Lung (tissue), 12 donors: ENCODE data around the gene LDLRAP1. TPM values are rescaled to one million over a fixed set of nuclear protein-coding genes. Genes with fewer than 3 reads are reported as not detected.

ENCODE experiments used
- ATAC-seq: fragments of 200-7000 bp; cut with Tn5 transposase; one replicate; pipeline ENCODE4 v1.9.1; 2020; ENCODE audit warnings: moderate number of reproducible peaks; ENCODE audit not compliant: insufficient read depth, low FRiP score
- DNase-seq, 3 donors: peaks; one replicate each; pipeline ENCODE4 v3.0.0-alpha.2; 2013 to 2017
- H3K27ac ChIP-seq, 2 donors: one replicate each; pipeline ENCODE4 v1.5.1; 2013; ENCODE audit warnings: mild to moderate bottlenecking in 2 of 2, moderate library complexity in 2 of 2, control low read depth in 1 of 2, inconsistent platforms in 1 of 2, low read depth in 1 of 2, low read length in 1 of 2
- H3K27me3 ChIP-seq, 3 donors: one replicate each; pipeline ENCODE4 v1.5.1; 2013; ENCODE audit warnings: low read length in 2 of 3; ENCODE audit not compliant: control insufficient read depth in 3 of 3, insufficient read depth in 3 of 3
- H3K36me3 ChIP-seq, 4 donors: one replicate each; pipeline ENCODE4 v1.5.1; 2013; ENCODE audit warnings: low read length in 4 of 4, mild to moderate bottlenecking in 1 of 4, moderate library complexity in 1 of 4; ENCODE audit not compliant: control insufficient read depth in 4 of 4, insufficient read depth in 4 of 4
- H3K4me1 ChIP-seq, 5 donors: one replicate each; pipeline ENCODE4 v1.5.1; 2013; ENCODE audit warnings: low read length in 5 of 5, mild to moderate bottlenecking in 2 of 5, moderate library complexity in 1 of 5; ENCODE audit not compliant: control insufficient read depth in 5 of 5, insufficient read depth in 5 of 5
- H3K4me3 ChIP-seq: one replicate; pipeline ENCODE4 v1.5.1; 2013; ENCODE audit warnings: mild to moderate bottlenecking, control low read depth, moderate library complexity
- H3K9ac ChIP-seq, 2 donors: one replicate each; pipeline ENCODE4 v1.5.1; 2013; ENCODE audit warnings: low read length in 2 of 2, control low read depth in 1 of 2; ENCODE audit not compliant: insufficient read depth in 1 of 2
- H3K9me3 ChIP-seq, 4 donors: one replicate each; pipeline ENCODE4 v1.5.1; 2013; ENCODE audit warnings: low read length in 3 of 4, mild to moderate bottlenecking in 1 of 4, moderate library complexity in 1 of 4; ENCODE audit not compliant: control insufficient read depth in 4 of 4, insufficient read depth in 3 of 4
- WGBS, 2 donors: extraction: QIAGEN DNeasy Blood & Tissue Kit; methylation state at CpG; one replicate each; pipeline ENCODE4 v1.1.7; 2013; 5-methylcytosine and 5-hydroxymethylcytosine counted together
- polyA plus RNA-seq, 2 donors: library from polyadenylated mRNA; stranded (reverse); fragments of 200-250 nt; gene quantifications; one replicate each; pipeline ENCODE4 v1.2.1, GENCODE V29; 2013
- total RNA-seq, 2 donors: library from RNA; depleted of rRNA in 1 of 2; stranded (reverse); fragments of >200 nt in 1 of 2; gene quantifications; one replicate each; pipeline ENCODE4 v1.2.1, GENCODE V29; 2014 to 2021
- TF ChIP-seq, protein P1 (sequence below): IDR thresholded peaks from 2 replicates; pipeline ENCODE4 v1.5.1; 2012; ENCODE audit warnings: mild to moderate bottlenecking; ENCODE audit errors: control extremely low read depth, extremely low read depth
- donor health status: control.
- donor health status: control.
- donor health status: Bipolar disorder and iron deficiency.
- donor health status: healthy.
- donor health status: DM: yes; HTN: yes; CAD: no.

Gene LDLRAP1
- total and polyA plus RNA-seq, 4 donors: 15.2 to 23.4 (median 18.3) TPM

DNA sequence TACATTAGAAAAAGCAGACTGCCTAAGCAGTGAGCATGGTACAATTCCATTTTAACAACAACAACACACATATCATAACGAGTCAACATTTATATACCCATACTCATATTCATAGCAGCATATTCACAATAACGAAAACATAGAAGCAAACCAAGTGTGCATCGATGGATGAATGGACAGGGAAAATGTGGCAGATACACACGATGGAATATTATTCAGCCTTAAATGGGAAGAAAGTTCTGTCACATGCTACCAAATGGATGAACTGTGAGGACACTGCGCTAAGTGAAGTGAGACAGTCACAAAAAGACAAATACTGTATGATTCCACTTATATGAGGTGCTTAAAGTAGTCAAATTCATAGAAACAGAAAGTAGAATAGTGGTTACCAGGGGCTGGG is 63.7 kb downstream of the LDLRAP1 start:
- Histone ChIP-seq H3K4me1 (peaks cover 0 to 18% (median 2%) of the 10 kb centered on the region in 5 donors), H3K36me3 (no peaks in the 10 kb centered on the region), H3K9me3 (peaks cover 0 to 2% (median 0%) of the 10 kb centered on the region in 4 donors), H3K9ac (no peak overlapping the region), H3K4me3 (no peak overlapping the region), H3K27me3 (peaks cover 0 to 8% (median under 1%) of the 10 kb centered on the region in 3 donors), H3K27ac (no peak overlapping the region)
- no peak for ATAC-seq
- 97% methylated on average over 5 of the region's 5 CpGs for WGBS, 2 donors
- TF ChIP-seq, protein P1, sequence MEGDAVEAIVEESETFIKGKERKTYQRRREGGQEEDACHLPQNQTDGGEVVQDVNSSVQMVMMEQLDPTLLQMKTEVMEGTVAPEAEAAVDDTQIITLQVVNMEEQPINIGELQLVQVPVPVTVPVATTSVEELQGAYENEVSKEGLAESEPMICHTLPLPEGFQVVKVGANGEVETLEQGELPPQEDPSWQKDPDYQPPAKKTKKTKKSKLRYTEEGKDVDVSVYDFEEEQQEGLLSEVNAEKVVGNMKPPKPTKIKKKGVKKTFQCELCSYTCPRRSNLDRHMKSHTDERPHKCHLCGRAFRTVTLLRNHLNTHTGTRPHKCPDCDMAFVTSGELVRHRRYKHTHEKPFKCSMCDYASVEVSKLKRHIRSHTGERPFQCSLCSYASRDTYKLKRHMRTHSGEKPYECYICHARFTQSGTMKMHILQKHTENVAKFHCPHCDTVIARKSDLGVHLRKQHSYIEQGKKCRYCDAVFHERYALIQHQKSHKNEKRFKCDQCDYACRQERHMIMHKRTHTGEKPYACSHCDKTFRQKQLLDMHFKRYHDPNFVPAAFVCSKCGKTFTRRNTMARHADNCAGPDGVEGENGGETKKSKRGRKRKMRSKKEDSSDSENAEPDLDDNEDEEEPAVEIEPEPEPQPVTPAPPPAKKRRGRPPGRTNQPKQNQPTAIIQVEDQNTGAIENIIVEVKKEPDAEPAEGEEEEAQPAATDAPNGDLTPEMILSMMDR: no peak
- no peak for DNase-seq

DNA sequence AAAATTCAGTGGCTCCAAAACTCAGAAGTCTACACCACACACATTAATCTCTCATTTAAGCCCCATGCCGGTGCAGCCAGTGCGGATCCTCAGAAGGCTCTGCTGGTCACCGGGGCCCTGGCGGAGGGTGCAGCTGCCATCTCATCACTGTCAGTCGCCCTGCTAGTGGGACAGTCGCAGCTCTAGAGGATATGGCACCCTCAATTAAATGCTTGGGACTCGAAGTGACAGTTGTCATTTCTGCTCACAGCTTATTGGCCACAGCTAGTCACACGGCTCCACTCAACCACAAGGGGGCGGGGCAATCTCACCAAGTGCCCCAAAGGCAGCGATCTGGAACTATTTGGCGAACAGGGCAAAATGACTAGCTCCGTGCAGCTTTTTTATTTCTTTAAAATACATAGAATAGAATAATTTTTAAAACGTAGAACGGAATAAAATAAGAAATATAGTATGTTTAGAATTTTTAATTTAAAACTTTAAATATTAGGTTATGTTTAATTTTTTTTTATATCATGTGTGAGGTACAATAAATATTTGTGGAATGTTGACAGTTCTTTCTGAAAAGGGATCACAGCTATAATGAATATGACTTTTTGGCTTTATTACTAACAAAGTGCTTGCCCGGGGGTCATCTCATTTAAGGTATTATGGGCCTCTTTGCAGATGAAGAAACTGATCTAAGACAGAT is 65.2 kb downstream of the LDLRAP1 start:
- TF ChIP-seq, protein P1: peak; percentile 67
- H3K9ac ChIP-seq: no peak overlapping the region
- 23 to 24% methylated on average over 15 of the region's 15 CpGs for WGBS, 2 donors
- DNase-seq (peak; percentile 76 to 86 (median 82)), ATAC-seq (peak; percentile 58)
- no peaks in the 10 kb centered on the region for H3K9me3 ChIP-seq
- H3K36me3 ChIP-seq: no peaks in the 10 kb centered on the region
- H3K4me3 ChIP-seq: no peak overlapping the region
- H3K4me1 ChIP-seq: peaks cover 0 to 18% (median 2%) of the 10 kb centered on the region in 5 donors
- no peak overlapping the region for H3K27ac ChIP-seq
- H3K27me3 ChIP-seq: peaks cover 0 to 8% (median 3%) of the 10 kb centered on the region in 3 donors

DNA sequence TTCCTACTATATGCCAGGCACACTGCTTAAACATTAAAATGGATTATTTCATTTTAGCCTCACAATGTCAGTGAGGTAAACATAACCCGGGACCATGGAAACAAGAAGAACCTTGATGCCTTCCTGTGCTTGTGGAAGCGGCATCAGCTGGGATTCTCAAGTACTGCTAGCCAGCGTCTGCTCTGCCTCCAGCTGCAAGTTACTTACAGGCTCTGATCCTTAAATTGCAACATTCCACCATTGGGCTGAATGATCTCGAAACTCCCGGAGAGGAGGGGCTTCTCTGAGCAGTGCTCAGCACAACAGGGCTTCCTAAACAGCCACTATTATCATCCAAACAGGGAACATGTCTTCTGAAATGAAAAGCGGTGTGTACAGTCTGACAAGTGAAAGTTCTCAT is 66.5 kb downstream of the LDLRAP1 start:
- Histone ChIP-seq H3K4me3 (no peak overlapping the region), H3K27ac (no peak overlapping the region), H3K9me3 (no peaks in the 10 kb centered on the region), H3K4me1 (peaks cover 0 to 18% (median 2%) of the 10 kb centered on the region in 5 donors), H3K27me3 (peaks cover 0 to 13% (median 3%) of the 10 kb centered on the region in 3 donors), H3K36me3 (no peaks in the 10 kb centered on the region), H3K9ac (no peak overlapping the region)
- DNase-seq: peak; percentile 47 to 67 (median 54)
- TF ChIP-seq, protein P1: no peak
- 53 to 63% methylated on average over 6 of the region's 6 CpGs for WGBS, 2 donors
- no peak for ATAC-seq
